BJ (cell line): ENCODE data around the gene MMP20. TPM values are rescaled to one million over a fixed set of nuclear protein-coding genes. Genes with fewer than 3 reads are reported as not detected.

ENCODE experiments used
- CTCF ChIA-PET: fragments of 350-600 bp; formaldehyde crosslinking; extraction: SDS; loops from one replicate; lab custom pipeline; 2021; ENCODE audit warnings: antibody characterized with exemption, inconsistent platforms; lab: Yijun Ruan, JAX
- POLR2A ChIA-PET: fragments of 300-600 bp; sonication (Branson Sonifier 250); formaldehyde crosslinking; extraction: SDS; loops from one replicate; lab custom pipeline; 2021; ENCODE audit warnings: antibody characterized with exemption; lab: Charles Lee
- DNase-seq: peaks from one replicate; pipeline ENCODE4 v3.0.0-alpha.2; 2011; ENCODE audit warnings: low read depth
- H3K27me3 ChIP-seq: 2 replicates; pipeline ENCODE4 v1.6.0; 2011; ENCODE audit warnings: low read length; ENCODE audit not compliant: control insufficient read depth, insufficient read depth
- H3K36me3 ChIP-seq: 2 replicates; pipeline ENCODE4 v1.5.1; 2011; ENCODE audit warnings: low read length; ENCODE audit not compliant: control insufficient read depth, insufficient read depth
- H3K4me3 ChIP-seq: 2 replicates; pipeline ENCODE4 v1.5.1; 2011; ENCODE audit warnings: low read depth, mild to moderate bottlenecking, control low read depth, low read length
- polyA plus RNA-seq: library from polyadenylated mRNA; depleted of rRNA; stranded (reverse); fragments of >200 nt; gene quantifications from 2 replicates; pipeline ENCODE4 v1.2.3, GENCODE V29; 2011
- TF ChIP-seq, protein P1 (sequence below): IDR thresholded peaks from 2 replicates; pipeline ENCODE4 v1.5.1; 2011; ENCODE audit warnings: low read depth, mild to moderate bottlenecking, control low read depth, inconsistent platforms, low read length, moderate library complexity; ENCODE audit not compliant: insufficient read depth

The MMP20 gene
- polyA plus RNA-seq, 1 experiment: not detected

DNA sequence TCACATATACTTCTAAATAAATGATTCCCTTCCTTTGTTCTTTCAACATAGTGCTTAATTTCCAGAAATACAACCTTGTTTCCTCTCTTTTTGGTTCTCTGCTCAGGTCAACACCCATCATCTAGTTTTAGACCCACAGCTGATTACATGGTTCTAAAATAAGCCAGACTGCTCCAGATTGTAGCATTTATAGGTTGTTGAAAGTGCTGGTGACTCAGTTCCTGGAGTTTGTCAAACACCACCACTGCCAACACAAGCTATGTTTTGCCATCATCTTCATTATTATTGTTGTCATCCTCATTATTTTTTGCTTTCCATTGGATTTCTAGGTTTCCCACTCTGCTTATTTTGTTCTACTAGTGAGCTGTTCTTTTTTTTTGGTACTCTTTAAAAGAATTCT lies 22.3 kb upstream of the MMP20 start:
- Histone ChIP-seq H3K4me3 (no peak overlapping the region), H3K27me3 (no peaks in the 10 kb centered on the region), H3K36me3 (no peaks in the 10 kb centered on the region)
- TF ChIP-seq, protein P1, sequence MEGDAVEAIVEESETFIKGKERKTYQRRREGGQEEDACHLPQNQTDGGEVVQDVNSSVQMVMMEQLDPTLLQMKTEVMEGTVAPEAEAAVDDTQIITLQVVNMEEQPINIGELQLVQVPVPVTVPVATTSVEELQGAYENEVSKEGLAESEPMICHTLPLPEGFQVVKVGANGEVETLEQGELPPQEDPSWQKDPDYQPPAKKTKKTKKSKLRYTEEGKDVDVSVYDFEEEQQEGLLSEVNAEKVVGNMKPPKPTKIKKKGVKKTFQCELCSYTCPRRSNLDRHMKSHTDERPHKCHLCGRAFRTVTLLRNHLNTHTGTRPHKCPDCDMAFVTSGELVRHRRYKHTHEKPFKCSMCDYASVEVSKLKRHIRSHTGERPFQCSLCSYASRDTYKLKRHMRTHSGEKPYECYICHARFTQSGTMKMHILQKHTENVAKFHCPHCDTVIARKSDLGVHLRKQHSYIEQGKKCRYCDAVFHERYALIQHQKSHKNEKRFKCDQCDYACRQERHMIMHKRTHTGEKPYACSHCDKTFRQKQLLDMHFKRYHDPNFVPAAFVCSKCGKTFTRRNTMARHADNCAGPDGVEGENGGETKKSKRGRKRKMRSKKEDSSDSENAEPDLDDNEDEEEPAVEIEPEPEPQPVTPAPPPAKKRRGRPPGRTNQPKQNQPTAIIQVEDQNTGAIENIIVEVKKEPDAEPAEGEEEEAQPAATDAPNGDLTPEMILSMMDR: no peak
- ChIA-PET POLR2A (interaction anchor here (0.7 kb wide), 1 partner anchor 27 kb away, joined by 16 read pairs; no protein-coding TSS in a partner anchor), CTCF (no interaction called here)
- no peak for DNase-seq

DNA sequence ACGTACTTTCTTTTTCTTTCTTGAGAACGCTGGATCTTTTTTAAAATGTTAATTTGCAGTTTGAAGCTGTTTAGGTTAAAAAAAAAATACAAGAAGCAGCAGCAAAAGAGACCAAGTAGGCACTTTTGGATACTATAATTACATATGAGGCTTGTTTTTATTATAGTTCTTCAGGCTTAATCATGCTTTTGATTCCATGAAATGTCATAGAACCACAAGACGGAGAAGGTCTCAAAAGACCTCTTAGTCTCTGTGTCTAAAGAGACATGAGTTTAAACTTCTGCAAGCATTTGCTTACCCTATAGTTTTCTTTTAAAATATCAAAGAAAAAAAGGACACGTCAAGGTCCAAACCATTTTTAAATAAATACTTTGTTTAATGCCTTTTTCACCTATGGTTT lies 18.8 kb upstream of the MMP20 start:
- H3K36me3 ChIP-seq: no peaks in the 10 kb centered on the region
- no peak overlapping the region for H3K4me3 ChIP-seq
- TF ChIP-seq, protein P1: no peak
- POLR2A ChIA-PET: no interaction called here
- peaks cover 5% of the 10 kb centered on the region for H3K27me3 ChIP-seq
- CTCF ChIA-PET: no interaction called here
- DNase-seq: no peak

DNA sequence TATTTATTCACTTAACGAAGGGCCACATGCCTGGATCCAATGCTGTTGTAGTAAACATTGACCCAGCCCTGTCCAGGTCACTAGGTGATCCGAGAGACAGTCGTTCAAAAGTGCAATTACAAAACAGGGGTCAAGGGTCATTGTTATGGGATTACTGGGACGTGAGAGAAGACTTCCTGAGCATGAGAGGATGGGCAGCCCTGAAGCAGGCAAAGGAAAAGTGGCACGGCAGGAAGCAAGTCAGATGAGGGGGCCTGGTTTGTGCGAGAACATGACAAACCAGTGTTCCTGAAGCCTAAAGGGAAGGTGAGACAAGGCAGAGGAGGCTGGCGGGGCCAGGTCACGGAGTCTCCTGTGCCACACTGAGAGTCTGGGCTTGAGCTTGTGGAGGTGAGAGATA lies 15.8 kb upstream of the MMP20 start:
- Histone ChIP-seq H3K4me3 (no peak overlapping the region), H3K27me3 (peaks cover 8% of the 10 kb centered on the region), H3K36me3 (no peaks in the 10 kb centered on the region)
- no peak for DNase-seq
- ChIA-PET POLR2A (no interaction called here), CTCF (interaction anchor here (1.6 kb wide), 1 partner anchor 10 kb away, joined by 4 read pairs; no protein-coding TSS in a partner anchor)
- TF ChIP-seq, protein P1: no peak

DNA sequence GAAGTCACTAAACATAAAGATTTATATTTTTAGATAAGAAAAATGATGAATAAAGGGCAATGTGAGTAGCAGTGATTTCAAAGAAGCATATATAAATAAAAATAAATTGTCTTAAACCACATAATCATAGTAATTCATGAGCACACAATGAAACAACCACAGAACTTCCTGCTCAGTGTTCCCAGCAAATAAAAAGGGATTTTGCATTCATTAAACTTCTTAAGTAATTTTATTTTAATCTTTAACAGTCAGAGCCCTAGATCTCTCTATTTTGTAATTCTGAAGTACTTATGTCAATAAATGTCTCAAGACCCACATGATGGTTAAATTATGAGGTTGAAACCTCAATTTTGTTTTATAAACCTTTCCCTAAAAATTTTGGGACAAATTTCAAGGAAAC lies 14.5 kb upstream of the MMP20 start:
- ChIA-PET POLR2A (no interaction called here), CTCF (no interaction called here)
- DNase-seq: no peak

DNA sequence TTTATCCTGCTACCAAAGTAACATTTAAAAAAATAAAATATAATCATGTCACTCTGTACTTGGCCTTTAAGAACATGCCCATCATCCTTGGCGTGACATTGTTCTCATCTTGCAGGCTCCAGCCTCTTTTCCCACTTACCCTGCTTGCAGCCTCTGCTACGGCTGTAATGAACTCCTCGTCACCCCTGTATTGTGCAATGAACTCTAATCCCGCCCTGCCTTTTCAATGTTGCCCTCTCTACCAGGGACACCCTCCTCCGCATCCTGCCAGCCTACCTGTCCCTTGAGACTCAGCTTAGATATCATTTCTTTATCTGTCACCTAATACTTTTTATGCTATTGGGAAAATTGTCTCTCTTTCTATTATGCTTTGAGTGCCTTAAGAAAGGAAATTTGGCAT lies 12.6 kb upstream of the MMP20 start:
- DNase-seq: no peak
- ChIA-PET POLR2A (no interaction called here), CTCF (interaction anchor here (1.0 kb wide), 1 partner anchor 97 kb away, joined by 3 read pairs; no protein-coding TSS in a partner anchor)
- TF ChIP-seq, protein P1: no peak
- Histone ChIP-seq H3K36me3 (no peaks in the 10 kb centered on the region), H3K4me3 (no peak overlapping the region), H3K27me3 (peaks cover 8% of the 10 kb centered on the region)

More for the DNA sequence above, 14.5 kb upstream of the MMP20 start:
- Histone ChIP-seq H3K36me3 (no peaks in the 10 kb centered on the region), H3K4me3 (no peak overlapping the region), H3K27me3 (peaks cover 8% of the 10 kb centered on the region)
- TF ChIP-seq, protein P1: no peak
